K562 (cell line): ENCODE data around the gene KRTAP4-11. TPM values are rescaled to one million over a fixed set of nuclear protein-coding genes. Genes with fewer than 3 reads are reported as not detected.
"Not testable (repeated sequence)": the region's sequence is repeated elsewhere in the genome, so short reads cannot be mapped to it uniquely, and the experiment has no call there.

Source experiments
- ATAC-seq: fragments of 200-7000 bp; cut with Tn5 transposase; 3 replicates; pipeline ENCODE4 v1.9.1; 2020; ENCODE audit warnings: moderate library complexity
- BruUV-seq: library from RNA; stranded (reverse); fragments of 400-500 nt; replicated peaks from 2 replicates; lab custom pipeline; 2021; lab: Mats Ljungman, UMichigan
- CTCF ChIA-PET: fragments of 300-600 bp; formaldehyde crosslinking; extraction: SDS; loops from one replicate; lab custom pipeline; 2021; ENCODE audit warnings: low intra/inter-chr PET ratio; lab: Yijun Ruan, JAX
- POLR2A ChIA-PET: fragments of 300-600, 350-650 bp; sonication (Branson Sonifier 250); formaldehyde crosslinking; extraction: SDS; loops from one replicate; lab custom pipeline; 2021; ENCODE audit warnings: antibody characterized with exemption, inconsistent platforms; lab: Yijun Ruan, JAX
- DNase-seq, 4 experiments: peaks; one replicate each; pipeline versions ENCODE4 v3.0.0 to v3.0.0-alpha.2; 2011 to 2018; ENCODE audit warnings: low spot score in 3 of 4, mixed read lengths in 3 of 4; ENCODE audit errors: extremely low read depth in 1 of 4
- FAIRE-seq: peaks from 2 replicates; lab custom pipeline; 2011; peaks lifted over from hg19 to GRCh38; lab: Jason Lieb, UNC
- H2AFZ ChIP-seq: 2 replicates; pipeline ENCODE4 v1.6.0; 2011; ENCODE audit warnings: low read depth, low read length, control low read depth, inconsistent platforms
- H3K27ac ChIP-seq: fragments of 200-600 bp; 3 replicates; pipeline ENCODE4 v1.8.0; 2011; ENCODE audit warnings: low read depth, mild to moderate bottlenecking, control low read depth, inconsistent platforms, low read length, moderate library complexity, mixed read lengths; ENCODE audit errors: extremely low read depth
- H3K27me3 ChIP-seq, 2 experiments: fragments of 300-600 bp in 1 of 2; 2 replicates in 1 of 2; 3 replicates in 1 of 2; pipeline versions ENCODE4 v1.6.0 to v1.8.0; 2011; ENCODE audit warnings: inconsistent platforms in 2 of 2, low read length in 2 of 2, mild to moderate bottlenecking in 1 of 2, mixed read lengths in 1 of 2, moderate library complexity in 1 of 2; ENCODE audit not compliant: control insufficient read depth in 2 of 2, insufficient read depth in 2 of 2
- H3K36me3 ChIP-seq: fragments of 300-600 bp; 3 replicates; pipeline ENCODE4 v1.8.0; 2011; ENCODE audit warnings: mild to moderate bottlenecking, low read length, inconsistent platforms; ENCODE audit not compliant: control insufficient read depth, insufficient read depth
- H3K4me1 ChIP-seq, 2 experiments: fragments of 200-600 bp in 1 of 2; replicated peaks in 1 of 2; 2 replicates in 1 of 2; 3 replicates in 1 of 2; pipeline versions ENCODE4 v1.5.1 to v1.8.0; 2011; ENCODE audit warnings: inconsistent platforms in 2 of 2, low read length in 2 of 2, mild to moderate bottlenecking in 1 of 2, mixed read lengths in 1 of 2, moderate library complexity in 1 of 2; ENCODE audit not compliant: control insufficient read depth in 2 of 2, insufficient read depth in 2 of 2
- H3K4me2 ChIP-seq: 2 replicates; pipeline ENCODE4 v1.6.1; 2011; ENCODE audit warnings: low read length, control low read depth, inconsistent platforms, mixed read lengths; ENCODE audit not compliant: insufficient read depth
- H3K4me3 ChIP-seq: fragments of 200-600 bp; sonication (generic), shearing (Covaris generic); 2 replicates; pipeline ENCODE4 v1.5.1; 2016; ENCODE audit warnings: control low read depth, inconsistent platforms
- H3K79me2 ChIP-seq: fragments of 200-600 bp; 3 replicates; pipeline ENCODE4 v1.8.0; 2011; ENCODE audit warnings: low read length, inconsistent platforms; ENCODE audit not compliant: control insufficient read depth, insufficient read depth
- H3K9ac ChIP-seq, 2 experiments: 2 replicates each; pipeline versions ENCODE4 v1.6.0 to v1.6.1; 2011; ENCODE audit warnings: low read depth in 2 of 2, low read length in 2 of 2, control low read depth in 1 of 2, inconsistent platforms in 1 of 2, mild to moderate bottlenecking in 1 of 2, mixed read lengths in 1 of 2; ENCODE audit not compliant: insufficient read depth in 1 of 2
- H3K9me1 ChIP-seq: one replicate; pipeline ENCODE4 v1.6.0; 2011; ENCODE audit warnings: inconsistent platforms, mild to moderate bottlenecking, low read length, moderate library complexity; ENCODE audit not compliant: control insufficient read depth, insufficient read depth
- H3K9me3 ChIP-seq: replicated peaks from 2 replicates; pipeline ENCODE4 v1.5.1; 2011; ENCODE audit warnings: low read depth, low read length, inconsistent platforms; ENCODE audit not compliant: control insufficient read depth, insufficient read depth
- H4K20me1 ChIP-seq: replicated peaks from 2 replicates; pipeline ENCODE4 v1.6.1; 2011; ENCODE audit warnings: low read length, inconsistent platforms, mixed read lengths; ENCODE audit not compliant: control insufficient read depth, insufficient read depth
- ADNP ChIP-seq: fragments of 200-800 bp; sonication (Bioruptor generic); IDR thresholded peaks from 2 replicates; pipeline ENCODE4 v1.6.1; 2016; ENCODE audit warnings: missing genetic modification characterization, missing compliant biosample characterization
- FUS ChIP-seq: fragments of 200-400 bp; formaldehyde crosslinking; optimal IDR thresholded peaks from 2 replicates; pipeline ENCODE3; 2017; ENCODE audit warnings: low read depth, low read length
- MECOM ChIP-seq: fragments of 250-450 bp; sonication (Bioruptor Pico); IDR thresholded peaks from 2 replicates; pipeline ENCODE4 v1.8.0; 2022; ENCODE audit warnings: inconsistent platforms
- PHF20 ChIP-seq: fragments of 450-650 bp; IDR thresholded peaks from 2 replicates; pipeline ENCODE4 v1.6.1; 2018; ENCODE audit not compliant: partially characterized antibody
- SIX5 ChIP-seq, 2 experiments: IDR thresholded peaks; 2 replicates each; pipeline ENCODE4 v1.6.1; 2011; ENCODE audit warnings: low read length in 2 of 2, borderline replicate concordance in 1 of 2, low read depth in 1 of 2, mild to moderate bottlenecking in 1 of 2, moderate library complexity in 1 of 2; ENCODE audit not compliant: insufficient read depth in 1 of 2
- ZKSCAN3 ChIP-seq: fragments of 250-450 bp; sonication (Bioruptor Pico); IDR thresholded peaks from 2 replicates; pipeline ENCODE4 v1.4.0; 2020
- ZNF140 ChIP-seq: fragments of 250-450 bp; sonication (Bioruptor Pico); IDR thresholded peaks from 2 replicates; pipeline ENCODE4 v1.8.0; 2021; ENCODE audit warnings: moderate library complexity, mild to moderate bottlenecking, inconsistent platforms
- WGBS: fragments of 100-300 bp; shearing (Covaris generic); methylation state at CpG from one replicate; pipeline ENCODE4 v1.1.6; 2016; ENCODE audit warnings: low coverage, mixed read lengths; ENCODE audit not compliant: insufficient coverage; ENCODE audit errors: missing lambda C conversion rate; 5-methylcytosine and 5-hydroxymethylcytosine counted together
- in situ Hi-C: fragments of 300-500 bp; cut with MboI; formaldehyde crosslinking; loops from 4 replicates; pipeline ENCODE4 v1.15.0; 2018; ENCODE audit warnings: inconsistent platforms, mixed read lengths
- intact Hi-C: fragments of 100-400 bp; cut with micrococcal nuclease; formaldehyde crosslinking; loops from 2 replicates; pipeline ENCODE4 v1.14.2; 2022
- polyA plus RNA-seq, 8 experiments: library from polyadenylated mRNA; depleted of rRNA in 4 of 8; stranded (reverse) in 5 of 8; unstranded in 3 of 8; fragments of >200 nt; fragmentation: Nextera tagmentation in 2 of 8; fragmentation: Illumina TruSeq in 1 of 8; extraction: Ambion mirVana in 2 of 8; extraction: Trizol in 1 of 8; gene quantifications; 2 replicates each; pipeline versions ENCODE4 v1.2.1 to v1.2.3, GENCODE V29; 2011 to 2014; ENCODE audit warnings: inconsistent platforms in 1 of 8, missing spikeins in 1 of 8
- total RNA-seq, 7 experiments: library from RNA; depleted of rRNA in 6 of 7; stranded (reverse); fragments of >200 nt in 6 of 7; fragmentation: Illumina TruSeq in 2 of 7; extraction: Trizol in 2 of 7; gene quantifications; 2 replicates each; pipeline versions ENCODE4 v1.2.1 to v1.2.3, GENCODE V29; 2011 to 2021; ENCODE audit warnings: low replicate concordance in 1 of 7

Gene KRTAP4-11
- total and polyA plus RNA-seq, 9 of the 15 experiments (the other 6 are each of a cell fraction or from before 2014, with no cell fraction given) = not detected

GRCh38 chr17:41160648-41161047 is 42.5 kb upstream of the KRTAP4-11 start, which contains the start of gene KRTAP4-4:
Gene KRTAP4-4, minus strand, starts transcription at chr17:41160748. Its CDS starts 57 bp downstream, at chr17:41160691.
- Histone ChIP-seq H2AFZ (no peak within 1 kb of the TSS), H3K9me1 (no peaks in the 10 kb centered on the region), H3K4me3 (no peak within 1 kb of the TSS), H3K36me3 (no peaks in the 10 kb centered on the region), H3K4me1 (no peaks in the 10 kb centered on the region), H3K79me2 (no peaks in the 10 kb centered on the region), H3K27ac (no peak within 1 kb of the TSS), H4K20me1 (no peaks in the 10 kb centered on the region), H3K9me3 (no peaks in the 10 kb centered on the region), H3K27me3 (no peaks in the 10 kb centered on the region), H3K9ac (no peak within 1 kb of the TSS; a peak in 1 of 4 replicates), H3K4me2 (no peak within 1 kb of the TSS)
- WGBS = 0% methylated on average over 1 of the region's 1 CpG
- TF ChIP-seq ADNP (tag) (no peak), PHF20 (no peak), MECOM (CRISPR knock-in tag) (no peak), FUS (no peak), SIX5 (IDR thresholded peaks at IDR 0.05; ENCODE audit: borderline replicate concordance in 1 of 2, insufficient read depth in 1 of 2, low read depth in 1 of 2, low read length in 2 of 2) (no peak), ZNF140 (CRISPR knock-in tag) (no peak), ZKSCAN3 (CRISPR knock-in tag) (no peak)
- no TSS peak for BruUV-seq
- ChIA-PET CTCF (no interaction called here), POLR2A (interaction anchor here (0.7 kb wide), 1 partner anchor 10 kb away, joined by 3 read pairs; no protein-coding TSS in a partner anchor)
- intact Hi-C loops (no loop called here), in situ Hi-C loops (no loop called here)
- ATAC-seq (no peak), DNase-seq (no peak), FAIRE-seq (no peak)

DNA sequence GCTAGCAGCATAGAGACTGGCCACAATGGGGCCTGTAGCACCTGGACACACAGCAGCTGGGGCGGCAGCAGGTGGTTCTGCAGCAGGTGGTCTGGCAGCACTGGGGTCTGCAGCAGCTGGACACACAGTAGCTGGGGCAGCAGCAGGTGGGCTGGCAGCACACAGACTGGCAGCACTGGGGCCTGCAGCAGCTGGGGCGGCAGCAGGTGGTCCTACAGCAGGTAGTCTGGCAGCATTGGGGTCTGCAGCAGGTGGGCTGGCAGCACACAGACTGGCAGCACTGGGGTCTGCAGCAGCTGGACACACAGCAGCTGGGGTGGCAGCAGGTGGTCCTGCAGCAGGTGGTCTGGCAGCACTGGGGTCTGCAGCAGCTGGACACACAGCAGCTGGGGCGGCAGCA is 42.0 kb upstream of the KRTAP4-11 start:
- H3K9me1 ChIP-seq, H3K4me2 ChIP-seq, FAIRE-seq, in situ Hi-C loops, H3K79me2 ChIP-seq, H2AFZ ChIP-seq, H3K9ac ChIP-seq, H4K20me1 ChIP-seq, CTCF ChIA-PET, intact Hi-C loops, DNase-seq, H3K27me3 ChIP-seq, ATAC-seq, POLR2A ChIA-PET, BruUV-seq, H3K27ac ChIP-seq, H3K4me1 ChIP-seq, H3K9me3 ChIP-seq, H3K4me3 ChIP-seq, H3K36me3 ChIP-seq: not testable (repeated sequence)
- WGBS = 5% methylated on average over 2 of the region's 3 CpGs
